Measurements from ENCODE around the gene PBOV1. TPM values are rescaled to one million over a fixed set of nuclear protein-coding genes. Genes with fewer than 3 reads are reported as not detected.

The PBOV1 gene
- total RNA-seq, 1 donor from 2014 or later, result not detected

- no peak for DNase-seq (ENCODE audit: low spot score in 2 of 2)
- H3K9me3 ChIP-seq, result no peaks in the 10 kb centered on the region
- H3K27ac ChIP-seq, result no peak overlapping the region
- intact Hi-C loops (cut with DNase I), result no loop called here
- H3K4me3 ChIP-seq, result no peak overlapping the region
- TF ChIP-seq CTCF (IDR thresholded peaks at IDR 0.05), result no peak
- no peaks in the 10 kb centered on the region for H3K27me3 ChIP-seq
- H3K36me3 ChIP-seq, result no peaks in the 10 kb centered on the region
- no peaks in the 10 kb centered on the region for H3K4me1 ChIP-seq
These were observed 13.1 kb upstream of the PBOV1 start for GRCh38 chr6:138231381-138231886.

GRCh38 chr6:138230759-138231380 is 12.6 kb upstream of the PBOV1 start:
- Histone ChIP-seq H3K27ac (no peak overlapping the region), H3K36me3 (no peaks in the 10 kb centered on the region), H3K4me3 (no peak overlapping the region), H3K4me1 (no peaks in the 10 kb centered on the region), H3K9me3 (no peaks in the 10 kb centered on the region), H3K27me3 (no peaks in the 10 kb centered on the region)
- DNase-seq (ENCODE audit: low spot score in 2 of 2), result no peak
- intact Hi-C loops (cut with DNase I), result no loop called here
- TF ChIP-seq CTCF (IDR thresholded peaks at IDR 0.05), result no peak

GRCh38 chr6:138230221-138230620 is 11.9 kb upstream of the PBOV1 start:
- H3K27me3 ChIP-seq, result no peaks in the 10 kb centered on the region

GRCh38 chr6:138229663-138230179 is 11.4 kb upstream of the PBOV1 start:
- DNase-seq (ENCODE audit: low spot score in 2 of 2), result no peak
- H3K4me3 ChIP-seq, result no peak overlapping the region
- intact Hi-C loops (cut with DNase I), result no loop called here
- no peaks in the 10 kb centered on the region for H3K9me3 ChIP-seq
- H3K4me1 ChIP-seq, result no peaks in the 10 kb centered on the region
- no peak overlapping the region for H3K27ac ChIP-seq
- no peak for TF ChIP-seq CTCF (IDR thresholded peaks at IDR 0.05)
- no peaks in the 10 kb centered on the region for H3K36me3 ChIP-seq
- no peaks in the 10 kb centered on the region for H3K27me3 ChIP-seq

More at GRCh38 chr6:138230221-138230620, 11.9 kb upstream of the PBOV1 start:
- no peak for DNase-seq (ENCODE audit: low spot score in 2 of 2)
- no peak for TF ChIP-seq CTCF (IDR thresholded peaks at IDR 0.05)
- intact Hi-C loops (cut with DNase I), result no loop called here
- Histone ChIP-seq H3K9me3 (no peaks in the 10 kb centered on the region), H3K27ac (no peak overlapping the region), H3K4me1 (no peaks in the 10 kb centered on the region), H3K4me3 (no peak overlapping the region), H3K36me3 (no peaks in the 10 kb centered on the region)

- DNase-seq (ENCODE audit: low spot score in 2 of 2), result no peak
- no peaks in the 10 kb centered on the region for H3K36me3 ChIP-seq
- TF ChIP-seq CTCF (IDR thresholded peaks at IDR 0.05), result no peak
- no peak overlapping the region for H3K4me3 ChIP-seq
- no peak overlapping the region for H3K27ac ChIP-seq
- no peaks in the 10 kb centered on the region for H3K4me1 ChIP-seq
- intact Hi-C loops (cut with DNase I), result no loop called here
- no peaks in the 10 kb centered on the region for H3K27me3 ChIP-seq
- no peaks in the 10 kb centered on the region for H3K9me3 ChIP-seq
These were observed 10.8 kb upstream of the PBOV1 start for GRCh38 chr6:138229072-138229471.
